ENCODE measurements around the gene ZNF710.
"Not testable (repeated sequence)": the region's sequence is repeated elsewhere in the genome, so short reads cannot be mapped to it uniquely, and the experiment has no call there.

The ZNF710 gene

DNA sequence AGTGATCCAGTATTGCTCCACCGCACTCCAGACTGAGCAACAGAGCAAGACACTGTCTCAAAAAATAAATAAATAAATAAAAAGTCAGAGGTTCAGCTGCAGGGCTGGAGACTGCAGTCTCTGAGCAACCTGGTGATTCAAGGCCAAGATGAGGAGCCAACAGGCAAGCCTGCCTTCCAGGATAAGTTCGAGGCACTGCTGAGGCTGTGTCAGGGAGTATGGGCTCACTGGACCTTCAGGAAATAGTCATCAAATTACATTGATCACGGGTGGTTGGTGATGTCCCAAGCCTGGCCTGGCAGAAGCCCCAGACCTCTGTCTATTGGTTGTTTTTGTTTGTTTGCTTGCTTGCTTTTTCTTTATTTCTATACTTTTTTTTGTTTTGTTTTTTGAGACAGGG is 59.7 kb downstream of the ZNF710 start:
- DNase-seq (ENCODE audit: low spot score) = no peak

DNA sequence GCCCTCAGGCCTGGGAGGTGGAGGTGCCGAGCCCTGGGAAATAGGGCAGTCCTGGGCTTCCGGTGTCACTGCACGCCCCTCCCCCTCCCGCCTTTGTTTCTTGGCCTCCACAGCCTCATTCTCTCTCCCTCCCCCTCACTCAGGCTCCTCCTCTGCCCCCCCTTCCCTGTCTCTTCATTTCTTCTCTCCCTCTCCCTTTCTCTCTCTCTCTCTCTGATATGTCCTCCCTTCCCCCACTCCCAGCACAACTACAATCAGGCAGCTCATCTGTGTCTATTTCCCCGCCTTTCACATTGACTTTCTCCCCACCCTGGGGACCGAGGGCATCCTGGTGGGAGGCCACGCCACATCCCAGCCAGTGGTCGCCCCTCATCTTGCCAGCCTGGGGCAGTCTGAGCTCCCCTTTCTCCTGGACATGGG is 60.9 kb downstream of the ZNF710 start:
- peak; percentile 45 for DNase-seq (ENCODE audit: low spot score)

DNA sequence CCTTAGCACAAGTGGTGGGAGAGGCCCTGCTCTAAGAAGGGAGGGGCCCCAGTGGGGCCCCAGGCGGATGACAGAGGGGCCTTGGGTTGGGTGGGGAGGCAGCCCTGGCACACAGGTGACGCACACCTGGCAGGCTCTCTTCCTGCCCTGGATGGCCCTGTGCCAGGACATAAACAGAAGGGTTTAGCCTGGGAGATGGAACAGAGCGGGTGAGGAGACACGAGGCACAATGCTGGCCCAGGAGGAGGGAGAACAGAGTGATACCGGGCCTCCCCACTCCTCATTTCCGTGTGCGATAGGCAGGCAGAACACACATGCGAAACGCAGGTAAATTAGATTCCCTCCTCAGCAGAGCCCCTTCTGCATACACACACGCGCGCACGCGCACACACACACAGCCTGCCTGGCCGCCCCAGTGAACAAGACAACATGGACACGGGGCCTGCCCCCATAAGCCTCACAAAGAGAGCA is 61.4 kb downstream of the ZNF710 start:
- no peak for DNase-seq (ENCODE audit: low spot score)

DNA sequence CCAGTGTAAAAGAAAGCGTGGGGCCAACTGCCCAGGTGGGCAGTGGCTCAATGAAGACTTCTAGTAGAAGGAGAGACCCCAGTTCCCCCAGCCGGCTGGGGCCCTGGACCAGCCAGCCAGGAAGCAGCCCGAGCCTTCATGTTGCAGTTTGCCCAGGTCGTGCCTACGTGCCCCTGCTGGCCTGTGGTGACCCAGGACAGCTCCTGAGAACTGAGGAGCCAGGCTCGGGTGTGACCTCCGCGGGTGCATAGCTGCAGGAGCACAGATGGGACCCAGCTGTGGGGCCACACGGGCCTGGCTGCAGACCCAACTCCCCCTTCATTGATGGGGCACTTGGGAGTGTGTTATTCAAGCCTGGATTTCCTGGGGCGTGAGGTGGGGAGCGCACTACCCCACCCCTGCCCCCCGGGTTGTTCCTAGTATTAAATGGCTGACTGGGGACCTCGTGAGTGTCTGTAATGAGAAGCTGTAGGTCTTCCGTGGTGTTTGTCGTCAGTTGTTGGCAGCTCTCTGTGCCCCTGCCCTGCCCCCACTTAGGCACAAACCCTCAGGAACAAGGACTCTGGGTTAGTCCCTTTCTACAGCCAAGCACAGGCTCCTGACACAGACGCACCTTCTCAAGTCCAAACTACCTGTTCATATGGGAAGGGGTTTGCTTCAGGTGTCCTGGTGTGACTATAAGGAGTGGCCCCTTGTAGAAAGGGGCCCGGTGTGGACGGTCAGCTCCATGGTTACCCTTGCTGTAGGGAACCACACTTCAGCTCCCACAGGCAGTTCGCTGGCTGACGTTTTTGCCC is 62.0 kb downstream of the ZNF710 start:
- peak; percentile 39 for DNase-seq (ENCODE audit: low spot score)

DNA sequence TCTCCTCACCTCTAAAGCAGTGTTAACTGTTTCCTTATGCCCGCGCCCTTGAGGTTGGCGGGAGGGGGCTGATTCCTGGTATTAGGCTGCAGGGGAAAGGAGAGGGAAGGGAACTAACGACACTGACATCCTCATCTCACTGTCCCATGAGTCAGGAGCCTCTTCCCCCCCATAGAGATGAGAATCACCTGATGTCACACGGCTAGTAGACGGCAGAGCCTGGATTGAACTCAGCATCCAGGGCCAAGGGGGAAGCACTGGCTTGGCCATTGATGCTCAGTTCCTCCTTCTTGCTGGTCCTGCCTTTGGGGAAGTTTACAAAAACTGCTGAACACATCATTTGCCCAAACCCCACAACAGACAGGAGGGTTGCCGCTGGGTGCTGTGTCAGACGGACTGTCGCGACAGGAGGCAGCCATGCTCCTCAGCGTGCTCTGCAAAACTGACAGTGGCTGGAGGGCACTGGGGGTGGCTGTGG is 62.7 kb downstream of the ZNF710 start:
- peak; percentile 85 for DNase-seq (ENCODE audit: low spot score)

DNA sequence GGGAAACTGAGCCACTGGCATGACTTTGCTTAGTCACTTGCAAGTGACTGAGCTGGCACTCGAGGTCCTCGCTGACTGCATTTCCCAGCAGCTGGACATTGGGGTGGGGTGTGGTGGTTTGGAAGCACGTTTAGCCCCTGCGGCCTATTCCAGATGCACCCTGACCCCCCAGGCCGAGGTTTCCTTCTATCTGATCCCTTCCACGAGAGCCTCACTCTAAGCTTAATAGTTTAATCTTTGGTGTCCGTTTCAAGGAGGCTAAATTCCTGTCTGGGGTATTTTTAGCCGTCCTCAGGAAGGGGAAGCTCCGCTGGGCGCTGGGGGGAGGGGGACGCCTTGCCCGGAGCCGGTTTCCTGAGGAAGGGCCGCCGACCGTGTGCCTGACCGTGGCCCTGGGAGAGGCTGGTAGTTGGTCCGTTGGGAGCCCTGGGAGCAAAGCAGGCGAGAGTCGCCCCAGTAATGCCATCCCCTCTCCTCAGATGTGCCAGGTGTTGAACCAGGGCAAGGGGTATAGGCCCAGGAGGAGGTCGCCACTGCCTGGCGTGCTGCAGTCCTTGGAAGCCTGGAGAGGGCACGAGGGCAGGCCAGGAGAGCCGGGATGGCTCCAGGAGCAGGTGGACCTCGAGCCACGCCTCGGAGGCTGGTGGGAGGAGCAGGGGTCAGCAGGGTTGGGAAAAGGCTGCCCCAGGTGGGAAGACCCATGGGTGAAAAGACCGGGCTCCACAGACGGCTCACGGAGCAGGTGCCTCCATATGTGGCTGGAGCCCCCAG is 64.0 kb downstream of the ZNF710 start:
- peak; percentile 41 for DNase-seq (ENCODE audit: low spot score)

DNA sequence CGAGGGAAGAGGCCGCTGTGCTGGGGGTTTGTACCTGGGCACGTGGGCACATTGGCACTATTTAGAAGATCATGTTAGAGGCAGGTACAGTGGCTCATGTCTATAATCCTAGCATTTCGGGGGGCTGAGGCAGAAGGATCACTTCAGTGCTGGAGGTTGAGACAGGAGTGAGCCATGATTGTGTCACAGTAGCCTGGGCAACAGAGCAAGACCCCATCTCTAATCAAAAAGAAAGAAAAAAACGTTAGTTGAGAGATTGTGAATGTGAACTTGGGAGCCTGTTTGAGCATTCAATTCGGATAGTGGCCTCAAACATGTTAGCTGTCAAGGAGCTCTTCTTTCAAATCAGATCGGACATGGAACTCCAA is 64.5 kb downstream of the ZNF710 start:
- DNase-seq (ENCODE audit: low spot score) = no peak

DNA sequence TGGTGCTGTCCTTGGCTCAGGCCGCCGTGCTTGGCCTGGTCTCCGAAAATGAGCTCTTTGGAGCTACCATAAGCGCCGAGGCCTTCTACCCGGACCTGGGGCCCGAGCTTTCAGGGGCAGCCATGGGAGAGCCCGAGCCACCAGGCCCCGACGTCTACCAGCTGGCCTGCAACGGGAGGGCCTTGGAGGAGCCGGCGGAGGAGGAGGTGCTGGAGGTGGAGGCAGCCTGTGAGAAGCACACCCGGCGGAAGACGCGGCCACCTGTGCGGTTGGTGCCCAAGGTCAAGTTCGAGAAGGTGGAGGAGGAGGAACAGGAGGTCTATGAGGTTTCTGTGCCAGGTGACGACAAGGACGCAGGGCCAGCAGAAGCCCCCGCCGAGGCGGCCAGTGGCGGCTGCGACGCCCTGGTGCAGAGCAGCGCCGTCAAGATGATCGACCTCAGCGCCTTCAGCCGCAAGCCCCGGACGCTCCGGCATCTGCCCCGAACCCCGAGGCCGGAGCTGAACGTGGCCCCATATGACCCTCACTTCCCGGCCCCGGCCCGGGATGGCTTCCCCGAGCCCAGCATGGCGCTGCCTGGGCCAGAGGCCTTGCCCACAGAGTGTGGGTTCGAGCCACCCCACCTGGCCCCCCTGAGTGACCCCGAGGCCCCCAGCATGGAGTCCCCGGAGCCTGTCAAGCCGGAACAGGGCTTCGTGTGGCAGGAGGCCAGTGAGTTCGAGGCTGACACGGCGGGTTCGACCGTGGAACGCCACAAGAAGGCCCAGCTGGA is 66.2 kb downstream of the ZNF710 start:
- no peak for DNase-seq (ENCODE audit: low spot score)

DNA sequence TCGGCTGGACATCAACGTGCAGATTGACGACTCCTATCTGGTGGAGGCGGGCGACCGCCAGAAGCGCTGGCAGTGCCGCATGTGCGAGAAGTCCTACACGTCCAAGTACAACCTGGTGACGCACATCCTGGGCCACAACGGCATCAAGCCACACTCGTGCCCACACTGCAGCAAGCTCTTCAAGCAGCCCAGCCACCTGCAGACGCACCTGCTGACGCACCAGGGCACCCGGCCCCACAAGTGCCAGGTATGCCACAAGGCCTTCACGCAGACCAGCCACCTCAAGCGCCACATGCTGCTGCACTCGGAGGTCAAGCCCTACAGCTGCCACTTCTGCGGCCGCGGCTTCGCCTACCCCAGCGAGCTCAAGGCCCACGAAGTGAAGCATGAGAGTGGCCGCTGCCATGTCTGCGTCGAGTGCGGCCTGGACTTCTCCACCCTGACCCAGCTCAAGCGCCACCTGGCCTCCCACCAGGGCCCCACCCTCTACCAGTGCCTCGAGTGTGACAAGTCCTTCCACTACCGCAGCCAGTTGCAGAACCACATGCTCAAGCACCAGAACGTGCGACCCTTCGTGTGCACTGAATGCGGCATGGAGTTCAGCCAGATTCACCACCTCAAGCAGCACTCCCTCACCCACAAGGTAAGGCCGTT is 67.0 kb downstream of the ZNF710 start:
- DNase-seq (ENCODE audit: low spot score) = no peak

DNA sequence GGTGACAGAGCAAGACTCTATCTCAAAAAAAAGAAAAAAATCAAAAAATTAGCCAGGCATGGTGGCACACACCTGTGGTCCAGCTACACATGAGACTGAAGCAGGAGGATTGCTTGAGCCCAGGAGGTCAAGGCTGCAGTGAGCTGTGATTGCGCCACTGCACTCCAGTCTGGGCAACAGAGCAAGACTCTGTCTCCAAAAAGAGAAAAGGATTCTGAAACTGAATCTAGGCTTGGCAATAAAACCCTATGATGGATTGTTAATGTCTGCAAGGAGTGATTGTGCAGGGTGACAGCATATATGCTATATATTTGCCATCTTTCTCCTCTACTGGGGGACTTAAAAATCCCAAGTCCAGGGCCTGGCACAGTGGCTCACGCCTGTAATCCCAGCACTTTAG is 69.5 kb downstream of the ZNF710 start:
- DNase-seq (ENCODE audit: low spot score) = not testable (repeated sequence)

DNA sequence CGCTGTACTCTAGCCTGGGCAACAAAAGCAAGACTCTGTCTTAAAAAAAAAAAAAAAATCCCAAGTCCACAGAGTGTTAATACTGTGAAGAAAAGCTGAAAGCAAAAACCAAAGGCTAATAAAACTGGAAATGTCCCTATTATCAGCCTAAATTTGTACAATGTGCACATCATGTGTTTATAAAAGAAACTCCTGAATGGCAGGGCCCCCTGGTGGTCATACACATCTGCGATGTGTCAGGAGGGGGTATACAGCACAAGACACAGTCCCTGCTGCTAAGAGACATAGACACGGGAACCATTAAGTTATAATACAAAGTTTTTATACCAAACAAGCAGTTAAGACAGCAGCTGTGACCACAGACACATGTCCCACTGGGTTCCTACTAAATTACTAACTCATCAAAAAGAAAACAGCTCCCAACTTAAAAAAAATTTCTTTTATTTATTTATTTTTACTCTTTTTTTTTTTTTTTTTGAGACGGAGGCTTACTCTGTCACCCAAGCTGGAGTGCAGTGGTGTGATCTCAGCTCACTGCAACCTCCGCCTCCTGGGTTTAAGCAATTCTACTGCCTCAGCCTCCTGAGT is 70.2 kb downstream of the ZNF710 start:
- peak; percentile 91 for DNase-seq (ENCODE audit: low spot score)

DNA sequence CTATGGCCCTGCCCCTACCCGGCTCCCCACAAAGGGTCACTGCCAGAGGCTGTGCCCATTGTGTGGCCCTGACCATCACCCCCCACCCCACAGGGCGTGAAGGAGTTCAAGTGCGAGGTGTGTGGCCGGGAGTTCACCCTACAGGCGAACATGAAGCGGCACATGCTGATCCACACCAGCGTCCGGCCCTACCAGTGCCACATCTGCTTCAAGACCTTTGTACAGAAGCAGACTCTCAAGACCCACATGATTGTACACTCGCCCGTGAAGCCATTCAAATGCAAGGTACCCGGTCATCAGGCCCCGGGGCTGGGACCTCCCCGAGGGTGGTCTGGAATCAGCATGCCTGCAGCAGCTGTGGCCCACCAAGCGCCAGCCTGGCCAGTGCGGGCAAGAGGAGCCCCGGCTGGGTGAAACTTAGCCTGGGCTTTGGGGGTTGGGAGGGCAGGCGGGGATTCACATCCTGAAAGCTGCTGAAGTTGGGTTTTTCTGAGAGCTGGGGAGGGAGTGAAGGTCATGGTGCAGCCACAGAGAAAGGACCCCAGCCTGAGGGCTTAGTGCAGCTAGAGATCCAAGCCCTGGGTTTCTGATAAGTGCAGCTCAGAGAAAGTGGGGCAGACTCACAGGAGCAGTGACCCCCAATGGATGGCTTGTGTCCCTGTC is 72.0 kb downstream of the ZNF710 start:
- DNase-seq (ENCODE audit: low spot score) = no peak

DNA sequence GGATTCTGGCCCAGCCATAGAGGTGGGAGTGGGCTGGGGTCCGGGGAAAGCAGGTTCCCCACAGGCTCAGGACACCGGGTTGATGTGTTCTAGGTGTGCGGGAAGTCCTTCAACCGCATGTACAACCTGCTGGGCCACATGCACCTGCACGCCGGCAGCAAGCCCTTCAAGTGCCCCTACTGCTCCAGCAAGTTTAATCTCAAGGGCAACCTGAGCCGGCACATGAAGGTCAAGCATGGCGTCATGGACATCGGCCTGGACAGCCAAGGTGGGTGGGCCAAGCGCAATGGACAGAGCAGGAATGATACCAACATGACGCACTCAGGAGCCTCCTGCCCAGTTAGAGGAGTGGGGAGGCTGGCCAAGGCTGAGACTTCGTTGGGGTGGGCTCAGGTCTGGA is 72.9 kb downstream of the ZNF710 start:
- DNase-seq (ENCODE audit: low spot score) = no peak

DNA sequence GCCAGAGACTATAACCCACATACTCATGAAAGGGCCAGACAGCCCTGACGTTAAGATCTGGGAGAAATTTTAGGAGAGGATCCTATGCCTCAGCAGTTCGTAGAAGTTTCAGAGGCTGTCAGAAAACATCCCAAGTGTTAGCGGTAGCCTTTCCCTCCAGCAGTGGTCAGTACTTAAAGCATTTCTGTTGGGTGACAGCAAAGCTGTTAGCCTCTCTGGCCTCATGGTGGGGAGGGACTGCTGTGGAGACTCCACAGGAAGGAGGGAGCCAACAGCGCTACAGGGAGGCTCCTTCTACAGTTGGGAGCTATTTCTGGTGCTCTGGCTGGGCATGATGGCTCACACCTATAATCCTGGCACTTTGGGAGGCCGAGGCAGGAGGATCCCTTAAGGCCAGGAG is 73.8 kb downstream of the ZNF710 start:
- no peak for DNase-seq (ENCODE audit: low spot score)

DNA sequence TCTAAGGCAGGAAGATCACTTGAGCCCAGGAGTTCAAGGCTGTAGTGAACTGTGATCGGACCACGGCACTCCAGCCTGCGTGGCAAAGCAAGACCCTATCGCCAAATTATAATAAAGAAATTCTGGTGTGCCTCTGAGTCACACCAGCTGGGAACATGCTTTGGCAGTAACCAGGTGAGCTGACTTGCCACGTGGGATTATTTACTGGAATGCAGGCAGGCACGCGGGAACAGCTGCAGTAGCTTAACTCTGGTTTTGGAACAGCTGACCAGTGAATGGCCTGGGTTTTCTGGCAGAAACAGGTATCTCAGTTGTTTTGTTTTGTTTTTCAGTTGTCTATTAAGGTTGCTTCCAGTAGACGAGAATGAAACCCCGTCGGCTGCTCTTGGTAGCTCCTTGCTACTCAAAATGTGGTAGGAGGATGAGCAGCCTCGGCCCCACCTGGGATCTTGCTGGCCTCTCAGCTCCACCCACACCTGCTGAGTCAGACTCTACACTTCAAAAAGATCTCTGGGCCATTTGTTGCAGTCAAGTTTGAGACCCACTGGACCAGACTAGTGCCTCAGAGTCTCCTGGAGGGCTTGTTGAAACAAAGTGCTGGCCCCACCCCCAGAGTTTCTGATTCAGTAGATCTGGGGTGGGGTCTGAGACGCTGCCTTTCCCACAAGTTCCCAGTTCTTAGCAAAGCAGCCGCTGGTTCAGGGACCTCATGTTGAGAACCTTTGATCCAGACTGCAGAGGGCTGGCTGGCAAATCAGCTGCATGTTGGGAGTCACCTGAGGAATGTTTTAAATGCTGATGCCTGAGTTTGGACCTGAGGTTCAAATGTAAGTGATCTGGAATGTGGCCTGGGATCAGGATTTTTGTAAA is 74.5 kb downstream of the ZNF710 start:
- DNase-seq (ENCODE audit: low spot score) = no peak

DNA sequence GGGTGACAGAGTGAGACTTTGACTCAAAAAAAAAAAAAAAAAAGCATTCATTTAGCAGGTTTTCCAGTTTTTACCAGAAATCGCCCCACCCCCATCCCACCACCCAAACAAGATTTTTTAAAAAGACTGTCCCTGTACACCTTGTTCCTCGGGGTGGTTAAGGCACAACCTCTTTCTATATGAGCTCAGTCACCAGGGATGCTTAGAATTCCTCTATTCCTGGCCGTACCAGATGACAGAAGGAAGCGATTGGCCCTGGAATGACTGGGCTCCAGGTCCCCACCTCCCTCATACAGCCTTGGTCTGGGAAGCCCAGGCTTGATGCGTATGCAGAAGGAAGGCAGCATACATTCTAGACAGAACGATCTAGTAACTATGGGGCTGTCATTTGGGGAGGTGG is 75.6 kb downstream of the ZNF710 start:
- no peak for DNase-seq (ENCODE audit: low spot score)

DNA sequence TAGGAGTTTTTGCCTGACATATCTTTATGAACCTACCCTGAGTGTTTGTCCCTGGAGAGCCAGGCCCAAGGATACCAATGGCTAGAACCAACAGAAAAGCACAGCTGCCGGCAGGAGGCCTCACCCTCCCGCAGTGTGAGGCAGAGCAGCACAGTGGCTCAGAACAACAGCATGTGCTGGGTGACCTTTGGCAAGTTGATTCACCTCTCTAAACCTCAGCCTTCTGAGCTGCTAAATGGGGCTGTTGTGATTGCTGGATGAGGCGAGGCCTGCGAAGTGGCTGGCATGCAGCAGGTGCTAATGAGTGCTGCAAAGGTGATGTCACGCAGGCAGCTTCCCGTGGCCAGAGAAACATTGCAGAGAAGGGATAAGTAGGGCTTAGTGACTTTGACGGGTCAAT is 77.8 kb downstream of the ZNF710 start:
- no peak for DNase-seq (ENCODE audit: low spot score)

DNA sequence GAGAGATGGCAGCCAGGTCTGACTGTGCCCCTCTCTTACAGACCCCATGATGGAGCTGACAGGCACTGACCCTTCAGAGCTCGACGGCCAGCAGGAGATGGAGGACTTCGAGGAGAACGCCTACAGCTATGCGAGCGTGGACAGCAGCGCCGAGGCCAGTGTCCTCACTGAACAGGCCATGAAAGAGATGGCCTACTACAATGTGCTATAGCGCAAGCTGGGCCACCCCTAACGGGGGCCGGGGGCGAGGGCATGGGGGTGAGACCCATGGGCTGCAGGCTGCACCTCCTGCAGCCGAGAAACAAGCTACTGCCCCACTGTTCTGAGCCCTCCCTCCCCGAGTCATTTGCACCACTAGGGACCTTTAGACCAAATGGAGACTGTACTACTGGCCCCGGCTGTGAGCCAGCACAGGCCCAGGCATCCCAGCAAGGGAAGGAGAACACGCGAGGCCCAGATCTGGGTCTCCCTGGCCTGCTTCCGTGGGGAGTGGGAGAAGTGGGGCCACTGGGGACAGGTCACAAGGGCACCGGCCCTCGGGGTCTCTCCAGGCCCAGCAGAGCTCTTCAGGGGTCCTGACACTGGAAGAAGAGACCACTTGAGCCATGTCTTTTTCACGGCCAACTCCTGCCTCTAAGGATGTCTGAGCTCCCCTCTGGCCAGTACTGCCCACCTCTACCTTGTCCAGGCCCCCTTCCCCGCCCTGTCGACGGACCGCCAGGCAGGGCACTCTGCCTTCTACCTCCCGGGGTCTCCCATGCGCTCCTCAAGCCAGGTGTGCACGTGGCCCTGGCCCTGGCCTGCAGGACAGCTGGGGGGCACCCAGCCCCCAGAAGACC is 78.7 kb downstream of the ZNF710 start:
- DNase-seq (ENCODE audit: low spot score) = no peak

DNA sequence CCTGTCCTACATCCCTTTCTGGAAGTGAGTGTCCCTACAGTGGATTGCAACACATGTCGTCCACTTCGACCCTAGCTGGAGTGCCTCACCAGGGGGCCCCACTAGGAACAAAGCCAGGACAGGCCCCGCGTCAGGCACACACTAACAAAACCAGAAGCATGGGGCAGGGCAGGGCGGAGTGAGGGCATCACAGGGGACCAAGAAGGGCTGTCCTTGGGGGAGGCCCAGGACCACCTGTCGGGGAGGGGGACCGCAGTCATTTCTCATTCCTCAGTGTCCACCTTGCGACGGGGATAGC is 79.3 kb downstream of the ZNF710 start:
- no peak for DNase-seq (ENCODE audit: low spot score)

All from pons (tissue), 1 donor.